Neural cell (in vitro differentiated cells): ENCODE measurements around the gene NOD2. TPM values are rescaled to one million over a fixed set of nuclear protein-coding genes. Genes with fewer than 3 reads are reported as not detected.

ENCODE experiments used
- H2AFZ ChIP-seq: fragments of 200-600, 300-800 bp; sonication (generic), shearing (Covaris generic); 2 replicates; pipeline ENCODE4 v1.6.0; 2014; ENCODE audit warnings: low read depth, mild to moderate bottlenecking, antibody characterized with exemption, low read length, moderate library complexity
- H3F3A ChIP-seq: fragments of 200-600 bp; shearing (Covaris generic); 2 replicates; pipeline ENCODE4 v1.6.1; 2016; ENCODE audit warnings: mild to moderate bottlenecking, moderate library complexity, mixed read lengths, antibody characterized with exemption, low read length; ENCODE audit not compliant: insufficient read depth, poor library complexity, severe bottlenecking
- H3K27ac ChIP-seq: fragments of 200-600, 300-800 bp; sonication (generic), shearing (Covaris generic); 2 replicates; pipeline ENCODE4 v1.5.1; 2014; ENCODE audit warnings: mild to moderate bottlenecking, low read length, moderate library complexity
- H3K27me3 ChIP-seq: fragments of 300-800, 200-600 bp; sonication (generic), shearing (Covaris generic); 2 replicates; pipeline ENCODE4 v1.6.0; 2014; ENCODE audit warnings: mild to moderate bottlenecking, low read depth, low read length, moderate library complexity; ENCODE audit not compliant: insufficient read depth
- H3K36me3 ChIP-seq: fragments of 300-800, 200-600 bp; sonication (generic), shearing (Covaris generic); 2 replicates; pipeline ENCODE4 v1.5.1; 2014; ENCODE audit warnings: mild to moderate bottlenecking, antibody characterized with exemption, low read length, moderate library complexity; ENCODE audit not compliant: insufficient read depth
- H3K4me2 ChIP-seq: fragments of 300-800, 200-600 bp; sonication (generic), shearing (Covaris generic); 2 replicates; pipeline ENCODE4 v1.6.0; 2014; ENCODE audit warnings: mild to moderate bottlenecking, low read length
- H3K4me3 ChIP-seq: fragments of 300-800, 200-600 bp; sonication (generic), shearing (Covaris generic); 2 replicates; pipeline ENCODE4 v1.5.1; 2014; ENCODE audit warnings: mild to moderate bottlenecking, low read length, moderate library complexity
- H3K79me2 ChIP-seq: fragments of 200-600 bp; shearing (Covaris generic); replicated peaks from 2 replicates; pipeline ENCODE4 v1.6.0; 2014; ENCODE audit warnings: mild to moderate bottlenecking, low read length, moderate library complexity; ENCODE audit not compliant: insufficient read depth
- H3K9ac ChIP-seq: fragments of 300-800, 200-600 bp; sonication (generic), shearing (Covaris generic); 2 replicates; pipeline ENCODE4 v1.6.1; 2016; ENCODE audit warnings: mild to moderate bottlenecking, low read length, mixed read lengths
- H3K9me2 ChIP-seq: fragments of 200-600 bp; shearing (Covaris generic); 2 replicates; pipeline ENCODE4 v1.6.1; 2016; ENCODE audit warnings: mild to moderate bottlenecking, low read length, mixed read lengths; ENCODE audit not compliant: insufficient read depth
- H3K9me3 ChIP-seq: fragments of 200-600, 300-800 bp; sonication (generic), shearing (Covaris generic); 2 replicates; pipeline ENCODE4 v1.6.1; 2016; ENCODE audit warnings: mild to moderate bottlenecking, mixed run types, low read length, moderate library complexity, mixed read lengths
- H4K20me1 ChIP-seq: fragments of 200-600 bp; shearing (Covaris generic); 2 replicates; pipeline ENCODE4 v1.6.1; 2016; ENCODE audit warnings: mild to moderate bottlenecking, mixed run types; ENCODE audit not compliant: insufficient read depth
- EP300 ChIP-seq: fragments of 450-650 bp; conservative IDR thresholded peaks from 2 replicates; pipeline ENCODE4 v1.6.1; 2014; ENCODE audit warnings: antibody characterized with exemption, mild to moderate bottlenecking, moderate library complexity; ENCODE audit not compliant: poor library complexity, severe bottlenecking
- MXI1 ChIP-seq: fragments of 450-650 bp; conservative IDR thresholded peaks from 2 replicates; pipeline ENCODE4 v1.6.1; 2014; ENCODE audit warnings: antibody characterized with exemption, mild to moderate bottlenecking; ENCODE audit not compliant: poor library complexity, severe bottlenecking
- RAD21 ChIP-seq: fragments of 450-650 bp; conservative IDR thresholded peaks from 2 replicates; pipeline ENCODE4 v1.6.1; 2014; ENCODE audit warnings: antibody characterized with exemption, mild to moderate bottlenecking, moderate library complexity
- SMC3 ChIP-seq: fragments of 450-650 bp; conservative IDR thresholded peaks from 2 replicates; pipeline ENCODE4 v1.6.1; 2014; ENCODE audit warnings: antibody characterized with exemption, mild to moderate bottlenecking, moderate library complexity; ENCODE audit not compliant: poor library complexity
- TAF1 ChIP-seq: IDR thresholded peaks from 2 replicates; pipeline ENCODE4 v1.6.1; 2012; ENCODE audit warnings: low read depth
- polyA plus RNA-seq: library from polyadenylated mRNA; depleted of rRNA; stranded (reverse); fragments of >200 nt; gene quantifications from 2 replicates; pipeline ENCODE4 v1.2.3, GENCODE V29; 2014
- TF ChIP-seq, protein P1 (sequence below): IDR thresholded peaks from 2 replicates; pipeline ENCODE4 v1.6.1; 2012; ENCODE audit warnings: borderline replicate concordance
- TF ChIP-seq, protein P2 (sequence below): fragments of 450-650 bp; IDR thresholded peaks from 2 replicates; pipeline ENCODE4 v1.5.1; 2014; ENCODE audit warnings: antibody characterized with exemption, mild to moderate bottlenecking, moderate library complexity; ENCODE audit not compliant: poor library complexity, severe bottlenecking

The NOD2 gene
- polyA plus RNA-seq, 1 donor from 2014 or later: not detected

- TF ChIP-seq, protein P1, sequence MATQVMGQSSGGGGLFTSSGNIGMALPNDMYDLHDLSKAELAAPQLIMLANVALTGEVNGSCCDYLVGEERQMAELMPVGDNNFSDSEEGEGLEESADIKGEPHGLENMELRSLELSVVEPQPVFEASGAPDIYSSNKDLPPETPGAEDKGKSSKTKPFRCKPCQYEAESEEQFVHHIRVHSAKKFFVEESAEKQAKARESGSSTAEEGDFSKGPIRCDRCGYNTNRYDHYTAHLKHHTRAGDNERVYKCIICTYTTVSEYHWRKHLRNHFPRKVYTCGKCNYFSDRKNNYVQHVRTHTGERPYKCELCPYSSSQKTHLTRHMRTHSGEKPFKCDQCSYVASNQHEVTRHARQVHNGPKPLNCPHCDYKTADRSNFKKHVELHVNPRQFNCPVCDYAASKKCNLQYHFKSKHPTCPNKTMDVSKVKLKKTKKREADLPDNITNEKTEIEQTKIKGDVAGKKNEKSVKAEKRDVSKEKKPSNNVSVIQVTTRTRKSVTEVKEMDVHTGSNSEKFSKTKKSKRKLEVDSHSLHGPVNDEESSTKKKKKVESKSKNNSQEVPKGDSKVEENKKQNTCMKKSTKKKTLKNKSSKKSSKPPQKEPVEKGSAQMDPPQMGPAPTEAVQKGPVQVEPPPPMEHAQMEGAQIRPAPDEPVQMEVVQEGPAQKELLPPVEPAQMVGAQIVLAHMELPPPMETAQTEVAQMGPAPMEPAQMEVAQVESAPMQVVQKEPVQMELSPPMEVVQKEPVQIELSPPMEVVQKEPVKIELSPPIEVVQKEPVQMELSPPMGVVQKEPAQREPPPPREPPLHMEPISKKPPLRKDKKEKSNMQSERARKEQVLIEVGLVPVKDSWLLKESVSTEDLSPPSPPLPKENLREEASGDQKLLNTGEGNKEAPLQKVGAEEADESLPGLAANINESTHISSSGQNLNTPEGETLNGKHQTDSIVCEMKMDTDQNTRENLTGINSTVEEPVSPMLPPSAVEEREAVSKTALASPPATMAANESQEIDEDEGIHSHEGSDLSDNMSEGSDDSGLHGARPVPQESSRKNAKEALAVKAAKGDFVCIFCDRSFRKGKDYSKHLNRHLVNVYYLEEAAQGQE: no peak
- TF ChIP-seq MXI1: no peak
- no peak for TF ChIP-seq EP300
- TF ChIP-seq TAF1: no peak
- TF ChIP-seq SMC3: no peak
- no peaks in the 10 kb centered on the region for H4K20me1 ChIP-seq
These were observed 15.8 kb downstream of the NOD2 start for GRCh38 chr16:50709061-50709684.

DNA sequence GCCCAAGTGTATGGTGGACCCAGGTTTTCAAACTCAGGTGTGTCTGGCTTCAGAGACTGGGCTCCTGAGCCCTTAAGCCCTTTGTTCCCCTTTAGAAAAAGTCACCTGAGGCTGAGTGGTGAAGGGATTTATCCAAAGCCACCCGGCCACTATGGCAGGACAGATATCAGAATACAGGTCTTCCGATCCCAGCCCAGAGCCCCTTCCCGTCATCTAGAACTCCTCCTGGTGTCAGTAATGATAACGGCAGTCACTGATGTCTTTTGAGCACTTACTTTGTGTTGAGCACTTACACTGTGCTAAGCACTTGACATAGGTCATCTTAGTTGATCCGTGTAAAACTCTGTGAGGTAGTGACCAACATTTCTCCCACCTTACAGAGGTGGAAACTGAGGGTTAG is 16.6 kb downstream of the NOD2 start:
- H3K79me2 ChIP-seq: no peaks in the 10 kb centered on the region
- H3K4me3 ChIP-seq: no peak overlapping the region
- no peak overlapping the region for H3K4me2 ChIP-seq
- TF ChIP-seq, protein P1: no peak
- TF ChIP-seq, protein P2, sequence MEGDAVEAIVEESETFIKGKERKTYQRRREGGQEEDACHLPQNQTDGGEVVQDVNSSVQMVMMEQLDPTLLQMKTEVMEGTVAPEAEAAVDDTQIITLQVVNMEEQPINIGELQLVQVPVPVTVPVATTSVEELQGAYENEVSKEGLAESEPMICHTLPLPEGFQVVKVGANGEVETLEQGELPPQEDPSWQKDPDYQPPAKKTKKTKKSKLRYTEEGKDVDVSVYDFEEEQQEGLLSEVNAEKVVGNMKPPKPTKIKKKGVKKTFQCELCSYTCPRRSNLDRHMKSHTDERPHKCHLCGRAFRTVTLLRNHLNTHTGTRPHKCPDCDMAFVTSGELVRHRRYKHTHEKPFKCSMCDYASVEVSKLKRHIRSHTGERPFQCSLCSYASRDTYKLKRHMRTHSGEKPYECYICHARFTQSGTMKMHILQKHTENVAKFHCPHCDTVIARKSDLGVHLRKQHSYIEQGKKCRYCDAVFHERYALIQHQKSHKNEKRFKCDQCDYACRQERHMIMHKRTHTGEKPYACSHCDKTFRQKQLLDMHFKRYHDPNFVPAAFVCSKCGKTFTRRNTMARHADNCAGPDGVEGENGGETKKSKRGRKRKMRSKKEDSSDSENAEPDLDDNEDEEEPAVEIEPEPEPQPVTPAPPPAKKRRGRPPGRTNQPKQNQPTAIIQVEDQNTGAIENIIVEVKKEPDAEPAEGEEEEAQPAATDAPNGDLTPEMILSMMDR: no peak
- TF ChIP-seq TAF1 (no peak), EP300 (no peak), RAD21 (no peak), MXI1 (no peak), SMC3 (no peak)
- no peaks in the 10 kb centered on the region for H4K20me1 ChIP-seq
- H3K9me2 ChIP-seq: no peaks in the 10 kb centered on the region
- no peaks in the 10 kb centered on the region for H3K36me3 ChIP-seq
- H3K9ac ChIP-seq: no peak overlapping the region
- no peaks in the 10 kb centered on the region for H3F3A ChIP-seq
- no peaks in the 10 kb centered on the region for H3K27me3 ChIP-seq
- H2AFZ ChIP-seq: no peak overlapping the region
- peaks cover 3% of the 10 kb centered on the region for H3K9me3 ChIP-seq
- no peak overlapping the region for H3K27ac ChIP-seq

More at GRCh38 chr16:50709061-50709684, 15.8 kb downstream of the NOD2 start:
- Histone ChIP-seq H3K9ac (no peak overlapping the region), H3K4me2 (no peak overlapping the region), H3F3A (no peaks in the 10 kb centered on the region), H2AFZ (no peak overlapping the region), H3K4me3 (no peak overlapping the region), H3K9me3 (peaks cover 4% of the 10 kb centered on the region), H3K27me3 (no peaks in the 10 kb centered on the region), H3K79me2 (no peaks in the 10 kb centered on the region), H3K9me2 (no peaks in the 10 kb centered on the region), H3K27ac (no peak overlapping the region), H3K36me3 (no peaks in the 10 kb centered on the region)
